ENCODE measurements around the gene TRIM59.

TRIM59 gene

GRCh38 chr3:160444411-160444810 lies 5.2 kb downstream of the TRIM59 start:
- DNase-seq (ENCODE audit: low read depth in 1 of 2, low spot score in 1 of 2), result no peak
- TF ChIP-seq POLR2AphosphoS5 (IDR thresholded peaks at IDR 0.05; ENCODE audit: low read depth), result no peak
- no peak for TF ChIP-seq SPI1 (IDR thresholded peaks at IDR 0.05; ENCODE audit: borderline replicate concordance, low read depth)
- no peak for TF ChIP-seq REST (IDR thresholded peaks at IDR 0.05; ENCODE audit: insufficient replicate concordance, low read depth)
- TF ChIP-seq GABPA (IDR thresholded peaks at IDR 0.05; ENCODE audit: low read depth), result no peak
- TF ChIP-seq CTCF (IDR thresholded peaks at IDR 0.05; ENCODE audit: insufficient read depth, low read length), result no peak
- H3K27me3 ChIP-seq (ENCODE audit: insufficient read depth, poor library complexity, severe bottlenecking), result no peaks in the 10 kb centered on the region
- no peak overlapping the region for H3K4me3 ChIP-seq (replicated peaks; ENCODE audit: insufficient read depth, low read length)
- H3K27ac ChIP-seq (replicated peaks), result no peak overlapping the region

GRCh38 chr3:160440687-160441086 lies 8.9 kb downstream of the TRIM59 start:
- Histone ChIP-seq H3K27ac (replicated peaks) (no peak overlapping the region), H3K27me3 (ENCODE audit: insufficient read depth, poor library complexity, severe bottlenecking) (no peaks in the 10 kb centered on the region), H3K4me3 (replicated peaks; ENCODE audit: insufficient read depth, low read length) (no peak overlapping the region)
- DNase-seq (ENCODE audit: low read depth in 1 of 2, low spot score in 1 of 2), result no peak
- TF ChIP-seq REST (IDR thresholded peaks at IDR 0.05; ENCODE audit: insufficient replicate concordance, low read depth), result no peak

GRCh38 chr3:160437083-160437455 lies 12.5 kb downstream of the TRIM59 start:
- Histone ChIP-seq H3K27me3 (ENCODE audit: insufficient read depth, poor library complexity, severe bottlenecking) (no peaks in the 10 kb centered on the region), H3K27ac (replicated peaks) (no peak overlapping the region), H3K4me3 (replicated peaks; ENCODE audit: insufficient read depth, low read length) (no peak overlapping the region)
- TF ChIP-seq REST (IDR thresholded peaks at IDR 0.05; ENCODE audit: insufficient replicate concordance, low read depth) (no peak), GABPA (IDR thresholded peaks at IDR 0.05; ENCODE audit: low read depth) (no peak), SPI1 (IDR thresholded peaks at IDR 0.05; ENCODE audit: borderline replicate concordance, low read depth) (no peak), POLR2AphosphoS5 (IDR thresholded peaks at IDR 0.05; ENCODE audit: low read depth) (no peak), CTCF (IDR thresholded peaks at IDR 0.05; ENCODE audit: insufficient read depth, low read length) (no peak)
- DNase-seq (ENCODE audit: low read depth in 1 of 2, low spot score in 1 of 2), result no peak

GRCh38 chr3:160435747-160436146 lies 13.8 kb downstream of the TRIM59 start:
- TF ChIP-seq SPI1 (IDR thresholded peaks at IDR 0.05; ENCODE audit: borderline replicate concordance, low read depth) (no peak), CTCF (IDR thresholded peaks at IDR 0.05; ENCODE audit: insufficient read depth, low read length) (no peak), GABPA (IDR thresholded peaks at IDR 0.05; ENCODE audit: low read depth) (no peak), POLR2AphosphoS5 (IDR thresholded peaks at IDR 0.05; ENCODE audit: low read depth) (no peak), REST (IDR thresholded peaks at IDR 0.05; ENCODE audit: insufficient replicate concordance, low read depth) (no peak)
- DNase-seq (ENCODE audit: low read depth in 1 of 2, low spot score in 1 of 2), result no peak
- Histone ChIP-seq H3K27me3 (ENCODE audit: insufficient read depth, poor library complexity, severe bottlenecking) (no peaks in the 10 kb centered on the region), H3K27ac (replicated peaks) (no peak overlapping the region), H3K4me3 (replicated peaks; ENCODE audit: insufficient read depth, low read length) (no peak overlapping the region)
